OCI-LY1 (cell line): Measurements from ENCODE around the gene TTLL5.

ENCODE experiments used
- CTCF ChIP-seq: fragments of 200-600 bp; sonication (generic), shearing (Covaris generic); IDR thresholded peaks from 2 replicates; pipeline ENCODE4 v1.5.1; 2017; ENCODE audit warnings: mild to moderate bottlenecking, antibody characterized with exemption, low read length, moderate library complexity, mixed read lengths
- EZH2 ChIP-seq: fragments of 200-600 bp; sonication (generic), shearing (Covaris generic); IDR thresholded peaks from 2 replicates; pipeline ENCODE4 v1.8.0; 2017; ENCODE audit warnings: borderline replicate concordance, mixed run types, mild to moderate bottlenecking, antibody characterized with exemption, low read length, moderate library complexity, mixed read lengths

GRCh38 chr14:75854111-75854799 is 193.2 kb downstream of the TTLL5 start:
- TF ChIP-seq CTCF (no peak), EZH2 (no peak)
